CD4-positive, alpha-beta T cell treated with Interleukin-4 for 1 hour (primary cell): Measurements from ENCODE around the gene CHSY3.
A peak's percentile ranks its signal among the peaks of the same experiment; 100 is the strongest.

Source experiments
- DNase-seq, 2 donors: peaks; one replicate each; pipeline ENCODE4 v3.0.0-alpha.2; 2020 to 2022

CHSY3 gene

DNA sequence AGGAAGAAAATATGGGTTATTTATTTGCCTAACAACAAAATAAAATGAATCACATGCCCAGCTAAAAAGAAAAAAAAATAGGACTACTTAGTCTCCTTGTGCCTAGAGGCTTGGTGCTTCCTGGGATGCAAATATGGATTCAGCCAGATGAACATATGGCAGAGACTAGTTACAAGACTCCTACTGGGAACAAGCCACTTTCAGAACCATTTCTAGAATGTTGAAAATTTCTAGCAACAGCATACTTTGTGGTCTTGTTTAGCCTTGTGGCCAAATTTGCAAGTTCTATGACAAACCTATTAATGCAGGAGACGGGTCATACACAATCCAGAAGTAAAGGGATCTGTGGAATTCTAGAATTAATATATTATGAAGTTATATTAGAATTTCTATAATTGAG is 198.7 kb downstream of the CHSY3 start:
- DNase-seq, result no peak

DNA sequence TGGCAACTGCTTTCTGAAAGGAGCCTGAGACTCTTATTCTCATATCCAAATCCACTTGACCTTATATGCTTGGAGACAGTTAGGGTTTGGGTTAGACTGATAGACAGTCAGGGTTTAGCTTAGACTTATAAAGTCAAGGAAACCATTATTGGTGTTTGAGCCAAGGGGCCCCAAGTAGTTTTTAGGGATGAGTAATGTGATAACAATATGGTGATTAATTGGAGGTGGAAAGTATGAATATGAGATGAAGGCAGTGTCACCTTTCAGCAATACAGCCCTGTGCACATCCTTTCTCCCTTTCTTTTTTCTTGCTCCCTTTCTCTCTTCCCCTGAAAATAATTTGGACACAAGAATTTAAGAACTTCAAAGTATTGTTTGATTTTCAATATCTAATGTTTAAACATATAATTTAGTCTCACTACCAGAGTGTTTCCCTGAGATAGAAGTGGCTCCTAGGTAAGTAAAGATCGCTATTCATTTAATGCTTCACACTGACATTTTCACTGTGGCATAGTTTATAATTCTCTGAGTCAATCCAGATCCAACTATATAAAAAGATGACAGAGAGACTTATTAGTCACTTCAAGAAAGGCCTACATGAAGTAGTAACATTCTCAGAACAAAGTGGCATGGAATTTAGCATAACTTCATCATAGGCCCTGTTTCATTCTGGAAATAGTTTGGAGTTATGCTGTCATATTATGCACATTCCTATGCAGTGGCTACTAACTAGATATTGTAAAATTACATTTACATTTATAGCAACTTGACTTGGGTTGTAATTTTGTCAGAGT is 200.8 kb downstream of the CHSY3 start:
- DNase-seq, result no peak

DNA sequence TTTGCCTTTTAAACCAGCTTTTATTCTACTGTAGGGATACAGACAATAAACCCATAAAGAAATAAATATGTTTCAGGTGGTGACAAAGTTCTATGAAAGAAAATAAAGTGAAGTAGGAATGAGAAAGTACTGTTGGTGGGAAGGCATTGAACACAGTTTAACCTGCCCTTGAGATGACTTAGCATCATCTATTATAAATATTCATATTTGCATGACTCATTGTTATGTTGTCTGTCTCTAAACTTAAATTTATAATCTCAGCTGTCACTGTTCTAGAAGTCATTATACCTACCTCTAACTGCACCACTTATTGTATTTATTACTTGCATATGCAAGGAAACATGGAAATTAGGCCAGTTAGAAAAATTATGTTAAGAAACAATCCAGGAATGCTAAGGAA is 202.2 kb downstream of the CHSY3 start:
- DNase-seq, result no peak

DNA sequence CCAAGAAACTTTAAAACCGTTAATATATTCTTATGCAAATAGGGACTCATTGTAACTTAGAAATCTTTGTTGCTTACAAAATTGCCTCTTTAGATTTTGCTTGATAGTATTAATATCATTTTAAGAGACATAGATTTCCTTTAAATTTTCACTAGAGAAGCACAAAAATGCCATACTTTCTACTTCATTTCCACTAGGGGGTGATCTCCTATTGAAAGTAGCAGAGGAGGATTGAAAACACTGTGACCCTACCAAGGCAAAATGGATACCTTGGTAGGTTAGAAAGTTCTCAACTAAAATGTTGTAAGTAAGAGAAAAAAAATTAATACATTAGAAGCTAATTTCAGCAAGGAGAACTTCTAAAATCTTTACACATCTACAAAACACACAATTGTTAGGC is 204.9 kb downstream of the CHSY3 start:
- DNase-seq, result peak in 1 of 2 donors; percentile 34

DNA sequence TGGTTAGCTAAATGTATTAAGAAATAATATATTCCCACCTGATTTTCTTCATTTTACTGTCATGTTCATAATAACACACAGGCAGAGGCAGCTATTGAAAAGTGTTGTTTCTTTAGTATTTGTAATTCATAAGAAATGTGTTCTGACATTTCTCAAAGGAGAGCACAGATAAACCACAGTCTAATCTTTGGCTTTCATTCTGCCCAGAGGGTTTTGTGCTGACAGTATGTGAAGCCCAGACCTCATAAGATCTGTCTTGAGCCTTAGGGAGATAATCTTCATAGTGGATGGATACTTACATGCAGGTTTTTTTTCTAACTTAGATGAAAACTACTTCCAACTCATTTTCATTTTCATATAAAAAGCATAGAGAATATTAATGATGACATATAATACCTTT is 206.1 kb downstream of the CHSY3 start:
- no peak for DNase-seq

DNA sequence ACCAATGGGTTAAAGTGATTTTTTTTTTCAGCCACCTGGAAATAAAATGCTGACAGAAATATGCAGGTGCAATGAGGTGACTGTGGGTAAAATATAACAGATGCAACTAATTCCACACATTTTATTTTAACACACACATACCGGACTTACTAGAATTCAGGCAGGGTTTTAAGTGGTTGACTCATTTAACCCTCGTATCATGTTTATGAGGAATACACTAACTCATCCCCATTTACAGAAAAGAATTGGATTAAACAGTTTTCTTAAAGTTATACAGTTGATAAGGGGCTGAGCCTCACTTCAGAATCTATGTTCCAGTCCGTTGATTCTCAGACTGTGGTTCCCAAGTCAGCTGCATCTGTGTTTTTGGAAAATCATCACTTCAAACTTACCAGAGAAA is 207.5 kb downstream of the CHSY3 start:
- no peak for DNase-seq

DNA sequence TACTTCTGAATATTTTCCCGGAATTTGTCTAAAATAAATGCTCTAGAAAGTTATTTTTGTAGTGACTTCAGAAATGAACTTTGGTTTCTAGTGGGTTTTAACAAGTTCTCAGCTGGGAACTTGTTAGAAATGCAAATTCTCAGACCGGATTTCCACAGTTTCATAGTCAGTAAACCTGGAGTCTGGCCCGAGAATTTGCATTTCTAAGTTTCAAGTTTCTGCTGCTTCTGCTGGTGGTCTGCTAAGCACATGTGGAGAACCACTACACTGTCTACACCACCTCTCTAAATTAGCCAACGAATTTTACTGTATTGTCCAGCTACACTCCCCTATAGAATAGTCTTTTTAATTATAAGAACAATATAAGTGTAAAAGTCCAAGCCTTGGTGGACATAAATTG is 208.0 kb downstream of the CHSY3 start:
- no peak for DNase-seq

DNA sequence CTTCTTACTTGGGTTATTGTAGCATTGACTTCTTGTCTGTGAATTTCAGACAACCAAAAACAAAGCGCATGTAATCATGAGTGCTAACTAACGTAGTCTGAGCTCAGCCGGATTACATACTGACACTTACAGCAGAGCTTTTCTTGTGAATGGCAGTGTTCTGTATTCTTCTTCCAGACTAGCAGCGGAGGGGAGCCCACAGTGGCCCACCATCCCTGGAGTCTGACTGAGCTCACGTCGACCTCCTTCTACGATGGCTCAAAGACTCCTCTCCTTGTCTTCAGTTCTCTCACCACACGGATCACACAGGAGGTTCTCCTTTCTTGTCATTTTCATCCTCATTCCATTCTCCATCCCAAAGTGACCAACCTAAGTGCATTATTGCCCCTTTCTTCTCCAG is 211.4 kb downstream of the CHSY3 start:
- no peak for DNase-seq

DNA sequence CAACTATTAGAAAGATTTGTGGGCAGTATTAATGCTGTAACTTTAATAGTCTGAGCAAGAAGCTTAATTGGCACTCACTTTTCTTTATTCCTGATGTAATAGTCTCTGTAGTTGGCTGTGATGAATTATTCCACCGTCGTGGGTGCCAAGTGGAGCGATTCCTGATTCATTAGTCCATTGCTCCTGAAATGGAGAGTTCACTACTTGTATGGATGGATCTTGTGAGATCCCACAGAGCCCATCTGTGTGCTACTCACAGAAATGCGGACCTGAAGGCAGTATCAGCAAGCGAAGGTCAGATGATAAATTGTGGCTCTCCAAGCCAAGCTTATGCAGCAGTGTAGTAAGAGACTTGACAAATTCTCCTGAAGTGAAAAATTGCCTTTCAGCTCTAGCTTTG is 212.2 kb downstream of the CHSY3 start:
- DNase-seq, result no peak

DNA sequence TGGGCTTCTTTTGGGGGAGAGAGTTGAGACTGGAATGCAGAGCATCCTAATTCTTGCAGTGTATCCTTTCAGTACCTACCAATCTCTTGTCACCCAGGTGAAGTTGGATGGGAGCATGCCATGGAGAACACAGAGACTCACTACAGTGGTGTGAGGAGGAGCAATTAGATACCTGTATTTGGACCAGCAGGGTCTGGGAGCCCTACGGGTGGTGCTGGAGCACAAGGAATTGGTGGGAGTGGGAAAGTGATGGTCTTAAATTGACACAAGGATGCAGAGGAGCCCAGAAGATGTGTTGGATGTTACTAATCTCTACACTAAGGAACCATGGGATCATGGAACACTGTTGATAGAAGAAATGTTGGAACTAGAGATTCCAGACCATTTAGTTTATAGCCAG is 212.7 kb downstream of the CHSY3 start:
- DNase-seq, result no peak

DNA sequence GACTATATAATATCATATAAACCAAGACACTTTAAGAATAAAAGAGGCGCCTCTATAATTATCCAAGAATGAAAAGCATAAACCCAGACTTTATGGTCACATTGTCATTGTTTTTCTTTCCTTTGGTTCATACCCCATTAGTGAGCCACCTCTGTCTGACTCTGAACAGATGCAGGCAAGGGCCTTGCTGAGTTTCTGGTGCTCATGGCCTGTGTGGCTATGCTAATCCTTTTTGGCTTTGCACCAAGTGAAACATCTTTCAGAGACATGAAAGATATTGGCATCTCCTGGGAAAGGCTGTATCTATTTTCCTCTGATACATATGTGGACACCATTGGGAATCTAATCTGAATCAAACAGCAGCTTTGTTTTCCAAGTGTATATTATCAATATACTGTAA is 222.5 kb downstream of the CHSY3 start:
- DNase-seq, result no peak

DNA sequence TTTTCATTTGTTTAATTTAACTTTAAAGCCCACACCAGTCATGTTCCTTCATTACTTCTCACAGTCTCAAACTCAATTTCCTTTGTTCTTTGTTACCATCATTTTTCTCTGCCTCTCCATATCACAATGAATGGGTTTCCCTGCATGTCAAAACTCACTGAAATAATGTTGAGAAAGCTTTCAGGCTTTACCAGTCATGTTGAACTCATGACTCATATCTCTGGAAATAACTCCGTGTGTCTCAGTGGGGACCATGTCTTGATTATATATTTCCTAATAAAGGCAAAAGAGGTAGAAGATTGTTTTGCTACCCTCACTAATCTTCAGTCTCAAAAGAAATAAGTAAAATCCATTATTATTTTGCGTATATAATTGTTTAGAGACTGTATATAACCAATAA is 231.2 kb downstream of the CHSY3 start:
- DNase-seq, result no peak

DNA sequence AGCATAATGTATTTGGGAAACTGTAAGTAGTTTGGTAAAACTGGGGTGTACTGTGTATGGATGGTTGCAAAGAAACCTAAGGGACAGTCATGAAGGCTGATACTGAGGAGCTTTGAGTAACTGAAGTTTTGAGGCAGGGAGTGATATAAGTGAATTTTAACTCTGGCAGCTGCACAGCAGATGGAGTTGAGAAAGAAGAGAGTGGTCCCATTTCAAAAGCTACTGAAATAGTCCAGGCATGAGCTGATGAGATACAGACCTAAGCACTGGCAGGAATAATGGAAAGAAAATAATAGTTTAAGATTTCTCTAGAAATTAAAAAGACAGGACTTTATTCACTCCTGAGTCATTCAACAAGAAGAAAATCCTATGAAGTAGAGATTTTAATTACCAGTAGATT is 232.0 kb downstream of the CHSY3 start:
- DNase-seq, result no peak

DNA sequence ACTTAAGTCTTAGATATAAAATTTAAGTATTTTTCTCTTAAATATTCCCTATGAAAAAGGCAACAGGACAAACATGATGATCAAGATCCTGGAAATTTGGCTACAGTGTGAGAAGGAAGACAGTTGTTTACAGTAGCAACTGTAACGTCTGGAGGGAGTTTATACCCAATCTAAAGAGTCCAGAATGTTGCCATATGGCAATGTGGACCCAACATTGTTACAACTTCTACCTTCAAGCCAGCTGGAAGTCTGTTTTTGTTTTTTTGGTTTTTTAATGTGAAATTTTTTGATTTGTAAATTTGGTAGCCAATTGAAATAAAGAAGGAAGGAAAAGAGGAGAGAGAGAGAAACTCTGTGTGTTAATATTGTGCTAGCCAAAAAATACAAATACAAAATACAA is 233.4 kb downstream of the CHSY3 start:
- no peak for DNase-seq

DNA sequence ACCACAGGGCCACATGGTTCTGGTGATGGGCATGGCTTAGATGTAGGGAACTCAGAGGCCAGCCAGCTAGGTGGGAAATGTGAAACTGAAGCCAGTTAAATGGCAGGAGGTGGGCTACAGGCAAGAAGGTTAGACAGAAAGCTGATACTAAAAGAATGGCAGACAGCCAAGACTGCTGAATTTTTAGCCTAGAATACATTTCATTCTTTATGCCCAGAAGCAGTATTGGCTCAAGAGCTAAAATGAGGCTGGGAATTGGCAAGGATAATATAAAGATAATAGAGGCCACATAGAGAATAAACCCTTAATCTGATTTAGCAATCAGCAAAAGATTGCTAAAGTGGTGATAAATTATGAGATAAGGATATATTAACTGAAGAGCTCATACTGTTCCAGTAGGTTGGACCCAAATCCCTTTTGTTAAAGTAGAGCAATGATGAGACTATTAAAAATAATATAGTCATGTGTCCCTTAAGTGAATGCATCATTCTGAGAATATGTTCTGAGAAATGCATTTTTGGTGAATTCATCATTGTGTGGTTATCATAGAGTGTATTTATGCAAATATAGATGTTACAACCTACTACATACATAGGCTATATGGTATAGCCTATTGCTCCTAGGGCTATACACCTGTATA is 234.3 kb downstream of the CHSY3 start:
- DNase-seq, result no peak

DNA sequence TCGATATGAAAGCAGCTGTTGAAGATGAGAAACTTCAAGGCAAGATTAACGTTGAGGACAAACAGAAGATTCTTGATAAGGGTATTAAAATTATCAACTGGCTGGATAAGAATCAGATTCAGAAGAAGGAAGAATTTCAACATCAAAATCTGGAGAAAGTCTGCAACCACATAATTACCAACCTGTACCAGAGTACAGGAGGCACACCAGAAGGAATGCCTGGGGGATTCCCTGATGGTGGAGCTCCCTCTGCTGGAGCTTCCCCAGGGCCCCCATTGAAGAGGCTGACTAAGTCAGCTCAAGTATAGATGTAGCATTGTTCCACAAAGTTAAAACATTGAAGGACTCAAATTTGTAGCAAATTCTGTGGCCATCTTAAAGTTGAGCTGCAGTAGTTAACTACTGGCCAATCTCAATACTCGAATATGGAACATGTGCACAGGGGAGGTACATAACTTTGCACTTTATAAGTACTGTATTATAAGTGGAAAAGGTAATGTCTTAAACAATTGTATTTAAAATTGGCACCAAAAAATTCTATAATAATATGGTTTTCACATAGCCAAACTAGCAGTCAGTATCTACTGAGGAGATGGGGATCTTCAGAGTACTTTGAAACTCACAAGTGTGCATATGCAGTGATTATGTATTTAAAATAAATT is 237.5 kb downstream of the CHSY3 start:
- no peak for DNase-seq

DNA sequence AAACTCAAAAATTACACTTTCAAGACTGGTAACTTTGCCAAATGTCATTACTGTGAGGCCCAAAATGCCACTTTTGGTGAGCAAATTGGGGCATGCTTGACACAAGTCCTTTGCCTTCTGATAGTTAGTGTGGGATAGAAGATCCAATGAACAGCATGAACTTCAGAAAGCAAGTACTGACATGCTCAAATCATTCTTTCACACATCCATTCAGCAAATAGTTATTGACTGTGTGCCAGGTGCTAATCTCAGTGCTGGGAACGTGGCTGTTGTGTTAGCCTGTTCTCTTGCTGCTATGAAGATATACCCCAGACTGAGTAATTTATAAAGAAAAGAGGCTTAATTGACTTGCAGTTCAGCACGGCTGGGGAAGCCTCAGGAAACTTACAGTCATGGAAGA is 247.0 kb downstream of the CHSY3 start:
- DNase-seq, result no peak

DNA sequence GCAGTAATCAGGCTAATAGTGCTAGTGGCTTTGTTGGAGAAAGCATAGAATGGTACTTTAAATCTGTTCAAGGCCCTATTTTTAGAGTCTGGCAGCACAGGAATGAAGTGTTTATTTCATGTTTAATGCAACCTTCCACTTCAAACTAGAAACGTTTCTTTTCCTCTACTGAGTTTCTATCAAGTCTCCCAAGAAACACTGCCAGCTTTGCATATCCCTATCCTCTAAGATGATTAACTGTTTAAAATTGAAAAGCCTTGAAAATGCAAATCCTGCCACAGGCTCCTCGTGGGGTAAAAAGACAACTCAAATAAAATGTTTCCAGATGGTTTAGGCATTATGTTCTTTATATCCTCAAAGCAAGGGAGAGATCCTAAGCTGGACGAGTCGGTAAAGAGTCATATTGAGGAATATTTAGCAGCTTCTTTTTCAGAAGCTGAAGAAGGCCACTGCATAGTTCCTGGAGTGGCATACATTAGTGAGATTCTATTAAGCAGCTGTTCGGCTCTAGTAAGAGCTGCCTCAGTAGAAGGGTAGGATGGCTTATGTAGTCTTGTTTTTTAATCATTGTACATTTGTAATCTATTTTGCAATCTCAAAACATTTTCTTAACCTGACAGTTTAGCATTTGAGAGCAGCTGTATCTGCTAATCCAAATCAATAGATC is 251.2 kb downstream of the CHSY3 start:
- no peak for DNase-seq

DNA sequence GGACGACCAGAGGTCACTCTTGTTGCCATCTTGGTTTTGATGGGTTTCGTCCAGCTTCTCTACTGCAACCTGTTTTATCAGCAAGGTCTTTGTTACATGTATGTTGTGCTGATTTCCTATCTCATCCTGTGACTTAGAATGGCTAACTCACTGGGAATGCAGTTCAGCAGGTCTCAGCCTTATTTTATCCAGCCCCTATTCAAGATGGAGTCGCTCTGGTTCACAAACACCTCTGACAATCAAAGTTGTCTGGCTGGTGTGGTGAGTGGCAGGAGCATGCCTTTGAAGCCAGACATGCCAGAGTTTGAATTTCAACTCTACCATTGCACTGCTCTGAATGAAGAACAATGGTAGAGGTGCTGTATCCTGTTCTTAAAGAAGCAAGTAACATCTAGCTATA is 253.8 kb downstream of the CHSY3 start:
- DNase-seq, result no peak

DNA sequence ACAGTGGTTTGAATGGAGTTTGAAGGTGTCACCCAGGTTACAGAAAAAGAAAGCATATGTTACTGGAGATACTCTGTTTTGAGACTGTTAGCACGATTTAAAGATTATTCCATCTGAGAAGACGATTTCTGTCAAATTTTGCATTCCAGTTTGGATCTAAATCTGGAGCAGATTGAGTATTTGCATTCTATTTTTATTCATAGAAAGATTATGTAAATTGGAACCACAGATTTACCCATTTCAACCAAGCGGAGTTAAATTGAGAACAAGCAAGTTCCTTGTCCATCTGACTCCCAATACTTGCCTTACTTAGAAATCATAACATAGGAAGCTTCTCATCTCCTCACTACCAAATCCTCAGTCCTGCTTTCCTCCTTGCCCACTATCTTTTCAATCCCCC is 255.7 kb downstream of the CHSY3 start:
- no peak for DNase-seq

DNA sequence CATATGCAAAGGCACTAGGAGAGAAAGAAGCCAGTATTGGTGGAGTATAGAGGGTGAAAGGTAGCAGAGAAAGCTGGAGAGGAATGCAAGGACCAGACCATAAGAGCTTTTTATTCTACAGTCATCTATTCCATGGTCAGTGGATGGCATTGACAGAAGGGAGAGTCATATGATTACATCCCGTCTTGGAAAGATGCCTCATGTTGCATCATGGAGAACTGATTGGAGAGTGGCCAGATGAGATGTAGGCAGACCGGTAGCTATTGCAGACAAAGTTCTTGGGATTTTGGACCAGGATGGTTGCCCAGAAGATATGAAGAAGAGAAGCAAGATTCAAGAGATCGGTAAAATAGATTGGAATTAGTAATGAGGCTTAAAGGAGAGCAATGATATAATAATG is 260.7 kb downstream of the CHSY3 start:
- no peak for DNase-seq

DNA sequence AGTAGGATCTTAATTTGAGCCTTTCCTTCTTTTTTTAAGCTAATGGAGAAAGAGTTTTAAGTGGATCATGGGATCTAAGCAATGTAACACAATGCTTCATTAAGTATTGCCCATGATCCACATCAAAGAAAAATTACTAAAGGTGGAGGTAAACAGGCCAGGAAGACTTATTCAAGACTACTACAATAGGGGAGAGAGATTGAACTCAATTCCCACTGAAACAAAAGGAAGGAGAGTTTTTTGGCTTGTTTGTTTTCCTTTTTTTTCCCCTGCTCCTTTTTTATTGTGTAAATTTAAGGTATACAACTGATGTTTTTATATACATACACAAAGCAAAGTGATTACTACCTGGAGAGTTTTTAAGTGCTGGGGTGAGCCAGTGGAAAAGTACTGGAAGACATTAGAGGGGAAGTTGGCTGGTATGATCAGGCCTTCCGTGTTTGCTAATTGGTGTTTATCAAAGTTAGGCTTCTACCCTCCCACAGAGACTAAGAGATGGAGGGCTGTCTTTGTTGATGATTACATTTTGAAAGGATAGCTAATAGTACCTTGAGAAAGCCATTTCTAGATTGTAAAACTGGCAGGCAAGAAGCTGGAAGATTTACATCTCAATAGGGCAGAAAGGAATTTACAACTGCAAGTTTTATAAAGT is 262.7 kb downstream of the CHSY3 start:
- DNase-seq, result no peak

DNA sequence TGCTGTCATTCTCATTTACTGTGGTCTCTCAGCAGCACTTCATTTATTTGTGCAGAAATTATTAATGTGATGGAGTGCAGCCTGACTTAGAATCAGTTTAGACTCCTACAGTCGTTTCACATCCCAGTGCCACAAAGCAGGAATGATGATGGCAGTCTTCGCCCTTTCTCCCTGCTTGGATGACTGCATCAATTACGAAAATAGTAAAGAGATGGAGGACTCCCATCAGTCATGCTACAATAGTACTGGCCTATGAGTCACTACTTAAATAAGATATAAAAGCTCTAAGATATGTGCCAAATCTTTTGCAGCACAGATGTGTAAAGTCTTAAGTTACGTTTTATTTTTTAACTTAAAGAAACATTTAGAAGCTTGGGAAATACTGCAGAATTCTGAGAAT is 263.9 kb downstream of the CHSY3 start:
- no peak for DNase-seq
